GM12872 (cell line): ENCODE measurements around the gene TP53I13.

ENCODE experiments used
- TF ChIP-seq, protein P1 (sequence below): IDR thresholded peaks from 3 replicates; pipeline ENCODE4 v1.5.1; 2011; ENCODE audit warnings: low read depth, mild to moderate bottlenecking, low read length, moderate library complexity; ENCODE audit not compliant: insufficient read depth

Gene TP53I13

DNA sequence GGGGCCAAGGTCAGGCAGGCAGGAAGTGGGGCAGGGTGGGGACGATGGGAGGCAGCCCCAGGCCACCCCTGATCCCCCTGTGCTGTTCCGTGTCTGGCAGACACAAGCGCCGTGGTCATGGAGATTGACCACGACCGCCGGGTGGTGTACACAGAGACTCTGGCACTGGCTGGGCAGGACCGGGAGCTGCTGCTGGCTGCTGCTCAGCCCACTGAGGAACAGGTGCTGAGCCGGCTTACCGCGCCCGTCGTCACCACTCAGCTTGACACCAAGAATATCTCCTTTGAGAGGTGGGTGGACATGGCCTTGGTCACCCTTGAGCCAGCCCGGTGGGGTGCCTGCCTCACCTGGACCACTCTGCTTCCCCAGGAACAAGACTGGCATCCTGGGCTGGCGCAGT lies 40.5 kb downstream of the TP53I13 start:
- TF ChIP-seq, protein P1, sequence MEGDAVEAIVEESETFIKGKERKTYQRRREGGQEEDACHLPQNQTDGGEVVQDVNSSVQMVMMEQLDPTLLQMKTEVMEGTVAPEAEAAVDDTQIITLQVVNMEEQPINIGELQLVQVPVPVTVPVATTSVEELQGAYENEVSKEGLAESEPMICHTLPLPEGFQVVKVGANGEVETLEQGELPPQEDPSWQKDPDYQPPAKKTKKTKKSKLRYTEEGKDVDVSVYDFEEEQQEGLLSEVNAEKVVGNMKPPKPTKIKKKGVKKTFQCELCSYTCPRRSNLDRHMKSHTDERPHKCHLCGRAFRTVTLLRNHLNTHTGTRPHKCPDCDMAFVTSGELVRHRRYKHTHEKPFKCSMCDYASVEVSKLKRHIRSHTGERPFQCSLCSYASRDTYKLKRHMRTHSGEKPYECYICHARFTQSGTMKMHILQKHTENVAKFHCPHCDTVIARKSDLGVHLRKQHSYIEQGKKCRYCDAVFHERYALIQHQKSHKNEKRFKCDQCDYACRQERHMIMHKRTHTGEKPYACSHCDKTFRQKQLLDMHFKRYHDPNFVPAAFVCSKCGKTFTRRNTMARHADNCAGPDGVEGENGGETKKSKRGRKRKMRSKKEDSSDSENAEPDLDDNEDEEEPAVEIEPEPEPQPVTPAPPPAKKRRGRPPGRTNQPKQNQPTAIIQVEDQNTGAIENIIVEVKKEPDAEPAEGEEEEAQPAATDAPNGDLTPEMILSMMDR, result no peak

DNA sequence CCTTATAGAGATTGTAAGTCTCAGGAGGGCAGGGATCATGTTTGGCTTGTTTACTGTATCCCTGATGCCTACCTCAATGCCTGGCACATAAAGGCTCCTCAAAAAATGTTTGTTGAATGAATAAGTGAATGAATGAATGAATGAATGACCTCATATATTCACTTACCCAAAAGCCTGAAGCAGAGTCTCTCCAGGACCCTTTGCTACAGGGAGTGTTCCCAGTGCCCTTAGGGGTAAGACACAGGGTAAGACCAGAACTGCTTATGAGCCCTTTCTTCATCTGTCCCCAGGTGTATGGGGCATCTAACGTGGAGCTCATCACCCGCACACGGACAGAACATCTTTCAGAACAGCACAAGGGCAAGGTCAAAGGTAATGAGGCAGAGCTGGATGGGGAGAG lies 41.9 kb downstream of the TP53I13 start:
- TF ChIP-seq, protein P1, result no peak

DNA sequence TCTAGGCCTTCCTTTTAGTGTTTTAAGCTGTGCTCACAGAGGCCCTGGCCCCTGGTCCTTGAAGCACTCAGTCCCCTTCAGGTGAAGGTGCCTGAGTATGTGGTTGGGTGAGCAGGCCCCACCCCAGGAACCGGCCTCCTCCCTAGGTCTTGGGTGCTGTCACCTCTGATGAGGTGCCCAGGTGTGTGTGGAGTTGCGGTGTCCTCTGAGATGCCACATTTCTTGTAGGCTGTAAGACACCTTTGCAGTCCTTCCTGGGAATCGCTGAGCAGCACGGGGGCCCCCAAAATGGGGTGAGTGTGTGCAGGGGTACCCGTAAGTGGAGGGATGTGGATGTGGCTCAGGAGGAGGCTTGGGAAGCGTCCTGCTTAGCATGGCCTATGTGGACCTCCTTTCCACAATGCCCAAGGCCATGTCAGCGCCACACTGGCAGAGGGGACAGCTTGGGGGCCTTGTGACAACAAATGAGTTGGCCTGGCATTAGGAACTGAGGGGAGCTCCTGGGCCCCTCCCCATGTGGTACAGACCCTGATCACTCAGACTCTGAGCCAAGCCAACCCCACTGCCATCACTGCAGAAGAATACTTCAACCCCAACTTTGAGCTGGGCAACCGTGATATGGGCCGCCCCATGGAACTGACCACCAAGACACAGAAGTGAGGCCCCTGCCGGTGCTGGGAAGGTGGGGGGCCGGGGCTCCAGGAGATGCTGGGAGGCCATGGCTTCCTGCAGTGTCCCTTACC lies 43.0 kb downstream of the TP53I13 start:
- TF ChIP-seq, protein P1, result no peak

DNA sequence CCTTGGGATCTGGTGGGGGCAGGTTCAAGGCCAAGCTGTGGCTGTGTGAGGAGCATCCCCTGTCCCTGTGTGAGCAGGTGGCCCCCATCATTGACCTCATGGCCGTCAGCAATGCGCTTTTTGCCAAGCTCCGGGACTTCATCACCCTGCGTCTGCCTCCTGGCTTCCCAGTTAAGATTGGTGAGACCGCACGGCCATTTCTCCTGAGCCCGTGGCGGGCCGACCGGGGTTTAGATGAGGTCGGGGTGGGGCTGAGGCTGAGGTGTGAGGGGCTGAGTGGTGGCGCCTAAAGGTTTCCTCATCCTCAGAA lies 43.5 kb downstream of the TP53I13 start:
- TF ChIP-seq, protein P1, result no peak

DNA sequence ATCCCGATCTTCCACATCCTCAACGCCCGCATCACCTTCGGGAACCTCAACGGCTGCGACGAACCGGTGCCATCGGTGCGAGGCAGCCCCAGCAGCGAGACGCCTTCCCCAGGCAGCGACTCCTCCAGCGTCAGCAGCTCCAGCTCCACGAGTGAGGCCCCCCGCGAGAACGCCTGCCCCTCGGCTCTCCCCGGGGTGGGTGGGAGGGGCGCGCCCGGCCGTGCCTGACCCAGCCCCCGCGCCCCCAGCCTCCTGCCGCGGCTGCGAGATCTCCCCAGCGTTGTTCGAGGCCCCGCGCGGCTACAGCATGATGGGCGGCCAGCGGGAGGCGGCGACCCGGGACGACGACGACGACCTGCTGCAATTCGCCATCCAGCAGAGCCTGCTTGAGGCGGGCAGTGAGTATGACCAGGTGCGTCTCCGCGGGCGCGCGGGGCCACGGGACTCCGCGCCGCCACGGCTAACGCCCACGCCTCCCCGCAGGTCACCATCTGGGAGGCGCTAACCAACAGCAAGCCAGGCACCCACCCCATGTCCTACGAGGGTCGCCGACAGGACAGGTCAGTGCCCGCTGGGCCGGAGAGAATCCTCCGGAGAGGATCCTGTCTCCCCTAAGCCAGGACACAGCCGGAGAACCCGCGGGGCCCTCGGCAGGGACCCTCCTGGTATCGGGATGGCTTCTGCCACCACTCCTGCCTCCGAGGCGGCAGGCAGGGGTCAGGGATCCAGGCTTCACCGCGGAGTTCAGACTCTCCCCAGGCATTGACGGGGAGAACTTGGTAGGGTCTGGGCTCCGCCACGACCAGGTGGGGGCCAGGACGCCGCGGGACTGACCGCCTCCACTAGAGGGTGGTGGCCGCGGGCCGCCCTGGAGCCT lies 44.1 kb downstream of the TP53I13 start:
- TF ChIP-seq, protein P1, result no peak

DNA sequence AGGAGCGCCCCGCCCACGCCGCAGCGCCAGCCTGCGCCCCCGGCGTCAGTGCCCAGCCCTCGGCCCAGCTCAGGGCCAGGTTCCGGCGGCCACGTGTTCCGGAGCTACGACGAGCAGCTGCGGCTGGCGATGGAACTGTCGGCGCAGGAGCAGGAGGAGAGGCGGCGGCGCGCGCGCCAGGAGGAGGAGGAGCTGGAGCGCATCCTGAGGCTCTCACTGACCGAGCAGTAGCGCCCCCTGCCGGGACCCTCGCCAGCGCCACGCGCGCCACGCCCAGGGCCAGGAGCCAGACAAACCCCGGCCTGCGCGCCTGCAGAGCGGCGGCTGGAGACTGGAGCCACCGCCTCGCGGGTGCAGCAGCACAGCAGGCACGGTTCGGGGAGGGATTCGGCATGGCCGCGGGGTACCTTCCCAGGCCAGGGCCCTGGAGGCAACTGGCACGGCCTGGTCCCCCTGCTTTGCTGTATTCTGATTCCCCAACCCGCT lies 44.9 kb downstream of the TP53I13 start:
- TF ChIP-seq, protein P1, result peak; percentile 82

DNA sequence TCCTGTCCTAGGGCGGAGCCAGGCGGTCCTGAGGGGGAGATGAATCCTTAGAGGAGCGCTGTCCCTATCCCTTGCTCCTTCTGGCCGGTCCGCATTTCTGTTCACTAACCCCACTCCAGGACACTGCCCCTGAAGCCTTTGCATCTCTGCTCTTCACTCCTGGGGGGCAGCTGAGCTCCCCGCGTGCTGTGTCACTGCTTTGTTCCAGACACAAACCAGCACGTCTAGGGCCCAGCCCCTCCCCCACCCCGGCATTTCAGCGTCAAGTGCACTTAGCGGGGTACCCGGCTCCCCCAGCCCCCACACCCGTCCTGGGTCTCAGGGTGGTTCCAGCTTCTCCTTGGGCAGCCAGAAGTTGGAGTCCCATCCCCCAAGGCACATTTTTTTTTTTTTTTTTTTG lies 45.4 kb downstream of the TP53I13 start:
- TF ChIP-seq, protein P1, result no peak
